ENCODE results near the gene SARNP. TPM values are rescaled to one million over a fixed set of nuclear protein-coding genes. Genes with fewer than 3 reads are reported as not detected.
A peak's percentile ranks its signal among the peaks of the same experiment; 100 is the strongest.

Gene SARNP
- total and polyA plus RNA-seq, 10 of the 15 experiments (the other 5 are each of a cell fraction or from before 2014, with no cell fraction given), result 77.6 to 445 (median 188) TPM

- TF ChIP-seq, protein P1, sequence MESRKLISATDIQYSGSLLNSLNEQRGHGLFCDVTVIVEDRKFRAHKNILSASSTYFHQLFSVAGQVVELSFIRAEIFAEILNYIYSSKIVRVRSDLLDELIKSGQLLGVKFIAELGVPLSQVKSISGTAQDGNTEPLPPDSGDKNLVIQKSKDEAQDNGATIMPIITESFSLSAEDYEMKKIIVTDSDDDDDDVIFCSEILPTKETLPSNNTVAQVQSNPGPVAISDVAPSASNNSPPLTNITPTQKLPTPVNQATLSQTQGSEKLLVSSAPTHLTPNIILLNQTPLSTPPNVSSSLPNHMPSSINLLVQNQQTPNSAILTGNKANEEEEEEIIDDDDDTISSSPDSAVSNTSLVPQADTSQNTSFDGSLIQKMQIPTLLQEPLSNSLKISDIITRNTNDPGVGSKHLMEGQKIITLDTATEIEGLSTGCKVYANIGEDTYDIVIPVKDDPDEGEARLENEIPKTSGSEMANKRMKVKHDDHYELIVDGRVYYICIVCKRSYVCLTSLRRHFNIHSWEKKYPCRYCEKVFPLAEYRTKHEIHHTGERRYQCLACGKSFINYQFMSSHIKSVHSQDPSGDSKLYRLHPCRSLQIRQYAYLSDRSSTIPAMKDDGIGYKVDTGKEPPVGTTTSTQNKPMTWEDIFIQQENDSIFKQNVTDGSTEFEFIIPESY (IDR thresholded peaks at IDR 0.05), result no peak
- TF ChIP-seq ZSCAN29 (IDR thresholded peaks at IDR 0.05), result no peak
- TF ChIP-seq PAX5 (IDR thresholded peaks at IDR 0.05; ENCODE audit: borderline replicate concordance, low read depth, low read length), result no peak
- no peak for TF ChIP-seq STAT3 (IDR thresholded peaks at IDR 0.05; ENCODE audit: low read depth, low read length)
- TF ChIP-seq ZNF207 (IDR thresholded peaks at IDR 0.05; ENCODE audit: borderline replicate concordance), result no peak
- TF ChIP-seq E4F1 (IDR thresholded peaks at IDR 0.05; ENCODE audit: borderline replicate concordance, partially characterized antibody), result peak; percentile 8
- TF ChIP-seq REST (IDR thresholded peaks at IDR 0.05; ENCODE audit: low read depth, low read length), result no peak
- TF ChIP-seq, protein P2, sequence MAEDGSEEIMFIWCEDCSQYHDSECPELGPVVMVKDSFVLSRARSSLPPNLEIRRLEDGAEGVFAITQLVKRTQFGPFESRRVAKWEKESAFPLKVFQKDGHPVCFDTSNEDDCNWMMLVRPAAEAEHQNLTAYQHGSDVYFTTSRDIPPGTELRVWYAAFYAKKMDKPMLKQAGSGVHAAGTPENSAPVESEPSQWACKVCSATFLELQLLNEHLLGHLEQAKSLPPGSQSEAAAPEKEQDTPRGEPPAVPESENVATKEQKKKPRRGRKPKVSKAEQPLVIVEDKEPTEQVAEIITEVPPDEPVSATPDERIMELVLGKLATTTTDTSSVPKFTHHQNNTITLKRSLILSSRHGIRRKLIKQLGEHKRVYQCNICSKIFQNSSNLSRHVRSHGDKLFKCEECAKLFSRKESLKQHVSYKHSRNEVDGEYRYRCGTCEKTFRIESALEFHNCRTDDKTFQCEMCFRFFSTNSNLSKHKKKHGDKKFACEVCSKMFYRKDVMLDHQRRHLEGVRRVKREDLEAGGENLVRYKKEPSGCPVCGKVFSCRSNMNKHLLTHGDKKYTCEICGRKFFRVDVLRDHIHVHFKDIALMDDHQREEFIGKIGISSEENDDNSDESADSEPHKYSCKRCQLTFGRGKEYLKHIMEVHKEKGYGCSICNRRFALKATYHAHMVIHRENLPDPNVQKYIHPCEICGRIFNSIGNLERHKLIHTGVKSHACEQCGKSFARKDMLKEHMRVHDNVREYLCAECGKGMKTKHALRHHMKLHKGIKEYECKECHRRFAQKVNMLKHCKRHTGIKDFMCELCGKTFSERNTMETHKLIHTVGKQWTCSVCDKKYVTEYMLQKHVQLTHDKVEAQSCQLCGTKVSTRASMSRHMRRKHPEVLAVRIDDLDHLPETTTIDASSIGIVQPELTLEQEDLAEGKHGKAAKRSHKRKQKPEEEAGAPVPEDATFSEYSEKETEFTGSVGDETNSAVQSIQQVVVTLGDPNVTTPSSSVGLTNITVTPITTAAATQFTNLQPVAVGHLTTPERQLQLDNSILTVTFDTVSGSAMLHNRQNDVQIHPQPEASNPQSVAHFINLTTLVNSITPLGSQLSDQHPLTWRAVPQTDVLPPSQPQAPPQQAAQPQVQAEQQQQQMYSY (CRISPR knock-in tag; IDR thresholded peaks at IDR 0.05), result no peak
- no peak for TF ChIP-seq YY1 (IDR thresholded peaks at IDR 0.05; ENCODE audit: low read depth, low read length)
- TF ChIP-seq BACH1 (IDR thresholded peaks at IDR 0.05; ENCODE audit: borderline replicate concordance), result no peak
- peak; percentile 69; the same call in 1 of the 2 replicates for TF ChIP-seq CREM (IDR thresholded peaks at IDR 0.05; ENCODE audit: low read depth)
- TF ChIP-seq PAX8 (IDR thresholded peaks at IDR 0.05), result no peak
- peak; percentile 58; the same call in 1 of the 2 replicates for TF ChIP-seq NFIC (IDR thresholded peaks at IDR 0.05; ENCODE audit: low read depth, low read length)
- no peak for TF ChIP-seq STAT1 (conservative IDR thresholded peaks at IDR 0.05)
- TF ChIP-seq MYC (IDR thresholded peaks at IDR 0.05; ENCODE audit: insufficient read depth, insufficient read length, insufficient replicate concordance, low read length, severe bottlenecking), result no peak
These were observed 13.3 kb upstream of the SARNP start (continued) for GRCh38 chr12:55830601-55831446.

All from GM12878 (cell line).